ENCODE results near the gene EPS8.

Gene EPS8

DNA sequence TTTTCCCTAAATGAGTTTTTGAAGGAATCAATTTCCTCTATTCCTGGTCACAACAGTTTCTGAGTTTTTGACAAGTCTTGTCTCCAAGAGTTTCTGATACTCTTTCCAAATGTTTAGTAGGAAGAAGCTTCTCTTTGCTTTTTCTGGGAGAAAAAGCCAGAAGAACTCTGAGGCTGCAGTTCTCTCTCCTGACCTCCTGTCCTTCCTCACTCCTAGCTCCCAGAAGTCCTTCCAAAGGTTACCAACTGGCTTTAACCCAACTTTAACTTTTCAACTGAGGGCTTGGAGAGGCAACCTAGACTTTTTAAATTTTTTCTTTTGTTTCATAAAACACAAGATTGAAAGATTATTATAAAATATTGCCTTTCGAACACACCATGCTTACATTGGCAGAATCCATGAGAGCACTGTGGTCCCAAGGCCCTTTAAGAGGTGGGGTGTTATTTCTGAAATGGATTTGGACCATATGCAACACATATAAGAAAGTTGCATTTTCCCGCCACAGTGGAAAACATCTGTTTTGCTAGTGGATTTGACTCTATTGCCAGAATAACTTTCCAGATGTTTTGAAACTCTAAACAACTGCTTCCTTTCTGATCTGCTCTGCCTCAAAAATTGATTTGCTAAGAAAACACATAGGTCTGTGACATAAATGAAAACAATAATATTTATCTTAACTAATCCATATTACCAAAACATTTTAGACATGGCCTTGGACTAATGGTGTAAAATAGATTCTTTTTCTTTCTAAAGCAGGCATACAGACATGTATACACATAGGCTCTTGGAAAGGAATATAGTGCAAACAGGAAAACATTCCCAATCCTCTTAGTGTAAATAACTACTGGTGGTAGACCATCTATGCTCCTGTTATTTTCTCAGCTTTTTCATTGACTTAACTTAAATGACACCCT is 22.3 kb upstream of the EPS8 start:
- TF ChIP-seq GATA2 (IDR thresholded peaks at IDR 0.05; ENCODE audit: low read depth, low read length) (no peak), GATA3 (IDR thresholded peaks at IDR 0.05; ENCODE audit: low read depth, low read length) (no peak)

DNA sequence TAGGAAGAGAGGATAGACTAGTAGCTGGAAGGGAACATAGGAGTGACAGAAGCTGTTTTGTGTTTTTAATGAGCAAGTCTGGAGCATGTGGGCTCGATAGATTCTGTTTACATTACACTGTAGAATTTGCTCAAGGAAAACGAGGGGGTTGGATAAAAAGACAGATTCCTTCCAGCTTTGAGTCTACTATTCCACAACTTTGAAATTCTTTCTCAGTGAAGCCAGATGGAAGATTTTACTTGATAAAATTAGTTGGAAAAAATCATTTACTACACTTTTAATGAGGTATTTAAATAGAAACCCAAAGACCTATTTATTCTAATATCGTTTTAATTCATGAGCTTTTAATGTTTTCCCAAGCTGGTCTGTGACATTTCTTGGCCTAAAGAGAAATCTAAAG is 19.5 kb upstream of the EPS8 start:
- TF ChIP-seq GATA2 (IDR thresholded peaks at IDR 0.05; ENCODE audit: low read depth, low read length) (no peak), GATA3 (IDR thresholded peaks at IDR 0.05; ENCODE audit: low read depth, low read length) (no peak)

DNA sequence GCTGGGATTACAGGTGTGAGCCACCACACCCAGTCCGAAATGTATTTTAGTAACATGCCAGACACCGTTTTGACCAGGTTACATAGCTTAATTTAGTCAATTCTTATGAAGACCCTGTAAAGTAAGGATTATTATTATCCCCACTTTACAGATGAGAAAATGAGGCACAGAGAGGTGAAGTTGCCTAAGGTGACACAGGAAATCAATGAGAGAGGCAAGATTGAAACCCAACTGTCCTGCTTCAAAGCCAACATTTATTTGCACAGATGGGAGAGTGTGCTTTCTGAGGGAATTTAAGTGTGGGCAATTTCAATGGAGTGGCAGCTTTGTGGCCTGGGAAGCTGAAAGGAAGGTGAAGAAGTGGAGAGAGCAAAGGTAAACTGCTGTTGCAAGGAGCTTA is 19.1 kb upstream of the EPS8 start:
- TF ChIP-seq GATA2 (IDR thresholded peaks at IDR 0.05; ENCODE audit: low read depth, low read length) (no peak), GATA3 (IDR thresholded peaks at IDR 0.05; ENCODE audit: low read depth, low read length) (no peak)

DNA sequence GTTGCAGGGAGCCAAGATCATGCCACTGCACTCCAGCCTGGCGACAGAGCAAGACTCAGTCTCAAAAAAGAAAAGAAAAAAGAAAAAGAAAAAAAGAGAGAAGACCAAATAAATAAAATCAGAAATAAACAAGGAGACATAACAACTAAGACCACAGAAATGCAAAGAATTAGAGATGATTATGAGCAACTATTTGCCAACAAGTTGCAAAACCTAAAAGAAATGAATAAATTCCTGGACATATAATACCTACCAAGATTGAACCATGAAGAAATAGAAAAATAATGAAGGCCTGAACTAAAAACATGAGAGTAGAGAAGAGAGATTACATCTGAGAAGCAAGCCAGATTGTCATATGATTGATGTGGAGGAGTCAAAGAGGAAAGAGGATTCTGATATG is 17.6 kb upstream of the EPS8 start:
- TF ChIP-seq GATA2 (IDR thresholded peaks at IDR 0.05; ENCODE audit: low read depth, low read length) (no peak), GATA3 (IDR thresholded peaks at IDR 0.05; ENCODE audit: low read depth, low read length) (no peak)

DNA sequence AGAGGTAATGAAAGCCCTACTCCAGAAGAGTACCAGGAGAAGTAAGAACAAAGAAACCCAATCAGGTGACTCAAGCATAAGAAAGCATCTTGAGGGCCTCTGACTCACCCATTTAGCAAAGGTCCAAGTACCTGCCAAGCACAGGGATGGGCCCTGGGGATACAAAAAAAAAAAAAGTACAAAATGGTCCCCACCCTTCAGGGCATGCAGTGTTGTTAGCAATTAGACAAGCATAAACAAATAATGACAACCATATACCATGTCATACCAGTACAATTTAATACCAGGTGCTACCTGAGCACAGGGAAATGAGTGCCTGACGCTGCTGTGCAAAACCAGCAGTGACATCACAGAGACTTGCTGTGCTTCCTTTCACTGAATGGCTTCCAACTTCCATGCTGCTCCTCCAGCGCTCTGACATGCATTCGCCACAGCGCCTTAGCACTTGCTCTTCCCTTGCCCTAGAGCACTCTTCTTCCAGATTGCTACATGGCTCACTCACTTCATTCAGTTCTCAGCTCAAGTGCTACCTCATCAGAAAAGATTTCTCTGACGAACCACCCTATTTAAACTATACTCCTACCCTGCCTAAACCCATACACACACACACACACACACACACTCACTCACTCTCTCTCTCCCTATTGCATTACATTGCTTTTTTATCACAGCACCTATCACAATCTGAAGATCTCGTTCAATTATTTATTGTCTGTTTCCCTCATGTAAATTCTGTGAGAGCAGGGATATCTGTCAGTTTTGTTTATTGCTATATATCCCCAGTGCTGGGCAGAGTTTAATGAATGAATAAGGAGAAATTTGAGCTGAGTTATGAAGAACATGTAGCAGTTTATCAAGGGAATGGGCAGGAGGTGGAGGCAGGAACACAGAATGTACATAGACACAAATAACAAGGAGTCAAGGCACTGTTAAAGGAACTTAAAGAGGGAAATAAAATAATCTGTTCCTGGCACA is 12.9 kb upstream of the EPS8 start:
- TF ChIP-seq GATA3 (IDR thresholded peaks at IDR 0.05; ENCODE audit: low read depth, low read length), result no peak
- TF ChIP-seq GATA2 (IDR thresholded peaks at IDR 0.05; ENCODE audit: low read depth, low read length), result no peak

DNA sequence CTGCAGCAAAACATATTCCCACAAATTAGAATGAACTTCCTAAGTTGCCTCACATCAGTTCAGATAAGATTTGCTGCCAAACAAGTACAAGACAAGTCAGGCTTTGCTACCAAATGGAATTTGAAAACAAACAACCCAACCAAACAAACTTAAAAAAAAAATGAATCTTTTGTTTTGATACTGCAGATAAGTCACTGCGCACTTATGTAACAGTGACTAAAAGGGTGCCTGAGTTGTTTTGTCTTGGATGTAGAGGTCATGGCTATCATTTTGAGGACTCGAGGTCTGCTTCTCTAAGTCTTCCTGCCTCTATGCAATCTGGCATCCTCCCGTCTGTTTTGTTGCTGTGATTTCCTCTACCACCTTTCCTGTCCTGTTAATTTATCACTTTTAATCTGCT is 11.1 kb upstream of the EPS8 start:
- TF ChIP-seq GATA3 (IDR thresholded peaks at IDR 0.05; ENCODE audit: low read depth, low read length) (no peak), GATA2 (IDR thresholded peaks at IDR 0.05; ENCODE audit: low read depth, low read length) (no peak)

DNA sequence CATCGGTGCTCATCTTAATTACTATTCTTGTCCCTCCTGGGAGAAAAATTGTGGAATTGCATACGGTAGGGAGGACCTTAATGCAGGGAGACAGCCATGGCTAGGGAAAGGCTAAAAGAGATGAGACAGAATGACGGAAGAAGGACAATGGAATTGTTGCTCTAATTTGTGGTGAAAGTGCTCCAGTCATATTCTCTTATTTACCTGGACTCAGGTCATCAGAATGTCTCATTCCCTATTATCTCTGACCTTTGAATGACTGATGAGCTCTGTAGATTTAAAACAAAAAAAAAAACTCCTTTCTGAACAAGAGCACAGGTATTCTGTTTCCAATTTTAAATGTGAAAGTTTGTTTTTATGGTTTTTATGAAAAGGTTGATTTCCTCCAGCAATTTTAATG is 8.6 kb upstream of the EPS8 start:
- TF ChIP-seq GATA2 (IDR thresholded peaks at IDR 0.05; ENCODE audit: low read depth, low read length) (no peak), GATA3 (IDR thresholded peaks at IDR 0.05; ENCODE audit: low read depth, low read length) (no peak)

DNA sequence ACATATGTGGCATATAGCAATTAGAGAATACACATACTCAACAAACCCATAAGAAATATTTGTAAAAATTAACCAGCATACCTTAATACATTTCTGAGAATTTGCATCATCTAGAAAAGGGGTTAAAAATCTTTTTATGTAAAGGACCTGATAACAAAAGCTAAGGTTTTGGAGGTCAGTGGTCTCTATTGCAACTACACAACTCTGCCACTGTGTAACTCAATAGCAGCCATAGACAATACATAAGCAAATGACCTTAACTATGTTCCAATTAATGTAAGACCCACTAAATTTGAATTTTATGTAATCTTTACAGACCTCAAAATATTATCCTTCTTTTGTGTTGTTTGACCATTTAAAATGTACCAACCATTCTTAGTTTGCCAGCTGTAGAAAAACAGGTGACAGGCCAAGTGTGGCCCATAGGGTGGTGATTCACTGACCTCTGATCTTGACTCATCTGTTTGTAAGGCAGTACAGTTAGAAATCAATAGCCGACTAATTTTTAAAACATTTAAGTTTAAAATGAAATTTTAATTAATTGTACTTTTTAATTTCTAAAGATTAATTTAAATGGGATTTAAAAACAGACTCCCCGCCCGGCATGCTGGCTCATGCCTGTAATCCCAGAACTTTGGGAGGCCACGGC is 7.4 kb upstream of the EPS8 start:
- no peak for TF ChIP-seq GATA2 (IDR thresholded peaks at IDR 0.05; ENCODE audit: low read depth, low read length)
- no peak for TF ChIP-seq GATA3 (IDR thresholded peaks at IDR 0.05; ENCODE audit: low read depth, low read length)

DNA sequence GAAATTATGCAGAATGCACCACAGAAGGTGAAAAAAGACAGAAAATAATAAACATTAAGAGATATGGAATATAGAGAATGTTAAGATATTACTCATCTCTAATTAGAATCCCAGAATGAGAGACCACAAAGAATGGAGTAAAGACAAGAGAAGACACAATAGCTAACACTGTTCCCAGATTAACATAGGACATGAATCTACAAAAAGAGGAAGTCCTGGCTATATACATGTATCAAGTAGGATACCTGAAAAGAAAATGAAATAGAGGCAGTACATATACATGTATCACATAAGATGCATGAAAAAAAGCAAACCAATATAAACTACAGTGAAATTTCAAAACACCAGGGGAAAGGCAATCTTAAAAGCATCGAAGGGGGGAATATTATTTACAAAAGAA is 5.6 kb upstream of the EPS8 start:
- TF ChIP-seq GATA2 (IDR thresholded peaks at IDR 0.05; ENCODE audit: low read depth, low read length), result no peak
- no peak for TF ChIP-seq GATA3 (IDR thresholded peaks at IDR 0.05; ENCODE audit: low read depth, low read length)

DNA sequence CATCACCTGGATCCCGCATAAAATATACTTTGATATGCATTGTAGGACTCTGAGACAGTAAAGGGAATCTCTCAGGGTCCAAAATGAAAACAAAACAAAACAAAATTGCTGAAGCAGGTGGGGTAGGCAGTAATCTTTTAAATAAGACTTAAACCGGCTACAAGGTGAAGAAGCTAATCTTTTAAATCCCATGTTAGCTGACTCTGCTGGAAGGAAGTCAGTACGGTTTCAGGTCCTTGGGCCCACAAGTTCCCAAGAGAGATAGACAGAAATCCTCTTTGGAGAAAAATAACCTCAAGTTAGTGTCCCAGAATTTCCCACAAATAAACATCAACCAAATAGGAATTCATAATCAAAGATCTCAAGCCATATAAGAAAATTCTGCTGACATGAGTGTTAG is 5.0 kb upstream of the EPS8 start:
- TF ChIP-seq GATA2 (IDR thresholded peaks at IDR 0.05; ENCODE audit: low read depth, low read length), result no peak
- TF ChIP-seq GATA3 (IDR thresholded peaks at IDR 0.05; ENCODE audit: low read depth, low read length), result no peak

DNA sequence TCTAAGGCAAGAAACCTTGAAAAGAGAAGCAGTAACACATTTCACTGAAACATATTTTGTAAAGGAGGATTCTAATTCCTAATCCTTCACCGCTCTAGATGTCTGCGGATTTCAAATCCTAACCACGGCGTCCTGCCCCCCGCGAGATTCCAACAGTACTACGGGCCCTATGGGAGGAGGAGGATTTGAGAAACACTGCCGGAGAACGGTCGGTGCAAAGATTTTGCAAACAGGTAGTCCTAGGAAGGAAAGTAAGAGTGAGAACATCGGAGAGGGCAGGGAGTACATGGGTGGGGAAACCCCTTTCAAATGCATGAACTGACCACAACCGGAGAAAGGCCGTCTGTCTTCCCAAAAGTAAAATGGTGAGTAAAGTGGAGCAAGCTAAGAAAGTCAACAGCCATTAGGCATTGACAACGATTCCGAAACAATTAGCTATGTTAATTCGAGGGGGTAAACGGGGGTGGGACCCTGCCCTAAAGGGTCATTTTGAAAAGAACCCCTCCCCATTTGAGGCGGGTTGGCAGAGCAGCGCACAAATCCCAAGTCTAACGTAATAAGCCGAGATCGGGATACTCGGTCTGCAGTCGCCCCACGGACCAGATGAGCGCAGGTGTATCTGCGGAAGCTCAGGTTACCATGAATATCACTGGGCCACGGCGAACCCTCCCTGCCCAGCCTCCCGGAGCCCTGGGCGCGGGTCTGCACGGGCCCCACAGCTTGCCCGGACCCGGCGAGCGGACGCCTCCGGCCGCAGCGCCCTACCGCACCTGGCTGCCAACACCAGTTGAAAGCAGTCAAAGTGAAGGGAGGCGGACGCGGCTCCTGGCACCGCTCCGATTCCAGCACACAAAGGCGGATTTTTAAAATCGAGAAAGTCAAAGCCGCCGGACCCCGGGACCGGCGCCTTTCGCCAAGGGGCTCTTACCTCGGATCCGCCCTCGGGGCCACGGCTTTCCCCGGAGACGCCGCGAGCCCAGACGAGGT is 662 bp downstream of the EPS8 start:
- TF ChIP-seq GATA3 (IDR thresholded peaks at IDR 0.05; ENCODE audit: low read depth, low read length) (no peak), GATA2 (IDR thresholded peaks at IDR 0.05; ENCODE audit: low read depth, low read length) (no peak)

DNA sequence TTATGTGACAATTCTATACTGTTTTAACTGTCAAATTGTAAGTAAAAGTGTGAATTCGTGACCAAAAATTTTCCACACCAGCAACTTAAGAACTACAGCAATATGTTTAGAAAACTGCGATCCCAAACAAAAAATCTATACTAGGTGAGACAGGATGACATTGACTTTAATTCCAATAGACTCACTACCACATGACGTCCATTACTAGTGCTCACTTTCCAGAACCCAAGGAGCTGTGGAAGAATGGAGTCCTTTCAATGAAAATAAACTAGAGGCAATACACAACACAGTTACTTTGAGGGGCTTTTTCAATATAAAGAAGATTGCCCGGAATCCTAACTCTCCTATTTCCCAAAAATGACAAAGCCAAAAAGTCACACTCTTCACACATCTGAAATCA is 1.4 kb downstream of the EPS8 start:
- TF ChIP-seq GATA3 (IDR thresholded peaks at IDR 0.05; ENCODE audit: low read depth, low read length) (no peak), GATA2 (IDR thresholded peaks at IDR 0.05; ENCODE audit: low read depth, low read length) (no peak)

DNA sequence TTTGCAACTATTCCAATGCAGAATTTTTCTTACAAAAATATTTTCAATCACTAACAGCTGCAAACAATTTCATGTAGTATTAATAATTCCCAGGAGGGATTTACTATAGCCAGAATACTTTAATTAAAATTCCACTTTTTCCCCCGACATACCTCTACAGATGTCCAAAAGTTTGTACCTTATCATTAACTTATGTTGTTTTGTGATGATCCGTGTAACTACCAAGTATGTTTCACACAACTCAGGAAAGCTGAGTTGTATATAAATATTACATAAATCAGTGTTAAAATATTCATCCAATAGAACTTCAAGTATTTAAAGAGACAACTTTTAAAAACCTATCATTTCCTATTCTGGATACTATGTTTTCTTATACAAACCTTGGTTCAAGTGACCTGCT is 2.4 kb downstream of the EPS8 start:
- TF ChIP-seq GATA2 (IDR thresholded peaks at IDR 0.05; ENCODE audit: low read depth, low read length) (no peak), GATA3 (IDR thresholded peaks at IDR 0.05; ENCODE audit: low read depth, low read length) (no peak)

Data from SH-SY5Y (cell line).